NCI-H69 (cell line): ENCODE measurements around the gene ACTN1.

Experiments
- DNase-seq: peaks from one replicate; lab custom pipeline; 2025; lab: John Stamatoyannopoulos, UW

ACTN1 gene

DNA sequence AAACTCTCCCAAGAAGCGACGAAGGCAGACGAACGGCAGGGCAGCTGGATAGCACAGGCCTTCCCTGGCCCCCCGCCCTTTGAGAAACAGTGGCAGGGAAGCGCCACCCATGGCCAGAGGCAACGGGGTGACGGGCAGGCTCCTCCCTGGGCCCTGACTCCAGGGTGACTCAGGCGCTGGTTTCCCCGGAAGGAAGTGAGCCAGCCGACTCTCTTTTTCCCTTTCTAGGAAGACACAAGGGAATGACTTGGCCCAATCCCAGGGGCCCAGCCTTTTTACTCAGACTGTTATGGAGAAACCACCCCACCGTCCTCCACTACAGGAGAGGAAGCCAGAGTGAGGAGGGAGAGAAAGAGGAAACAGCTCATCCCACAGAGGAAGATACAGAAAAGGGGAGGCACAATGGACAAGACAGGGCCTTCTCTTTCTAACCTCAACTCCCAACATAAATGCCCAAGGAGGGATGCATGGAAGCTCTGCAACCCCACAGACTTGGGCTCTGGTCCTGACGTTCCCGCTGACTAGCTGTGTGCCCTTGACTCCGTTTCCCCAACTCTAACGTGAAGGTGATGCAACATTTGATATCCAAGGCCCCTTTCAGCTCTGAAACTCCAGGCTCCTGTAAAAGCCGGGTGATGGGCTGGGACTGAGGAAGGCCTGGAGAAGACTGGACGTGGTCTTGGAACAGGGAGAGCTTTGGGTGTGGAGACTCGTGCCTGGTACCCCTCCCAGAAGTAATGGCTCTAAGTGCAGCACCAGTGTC, 27.9 kb downstream of the ACTN1 start:
- DNase-seq: peak; percentile 81

DNA sequence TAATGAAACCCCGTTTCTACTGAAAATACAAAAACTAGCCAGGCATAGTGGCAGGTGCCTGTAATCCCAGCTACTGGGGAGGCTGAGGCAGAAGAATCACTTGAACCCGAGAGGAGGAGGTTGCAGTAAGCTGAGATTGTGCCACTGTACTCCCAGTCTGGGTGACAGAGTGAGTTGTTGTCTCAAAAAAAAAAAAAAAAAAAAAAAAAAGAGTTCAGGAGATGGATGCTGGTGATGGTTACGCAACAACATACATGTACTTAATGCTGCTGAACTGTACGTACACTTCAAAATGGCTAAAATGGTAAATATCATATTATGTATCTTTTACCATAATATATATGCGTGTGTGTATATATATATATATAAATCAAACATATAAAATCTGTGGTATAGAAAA, 29.0 kb downstream of the ACTN1 start:
- no peak for DNase-seq

DNA sequence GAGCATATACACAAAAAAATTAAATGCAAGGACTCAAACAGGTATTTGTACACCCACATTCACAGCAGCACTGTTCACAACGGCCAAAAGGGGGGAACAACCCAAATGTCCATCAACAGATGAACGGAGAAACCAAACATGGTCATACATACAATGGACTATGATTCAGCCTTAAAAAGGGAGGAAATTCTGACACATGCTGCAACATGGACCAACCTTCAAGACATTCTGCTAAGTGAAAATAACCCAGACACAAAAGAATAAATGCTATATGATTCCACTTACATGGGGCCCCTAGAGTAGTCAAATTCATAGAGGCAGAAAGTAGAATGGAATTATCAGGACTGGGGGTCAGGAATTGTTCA, 29.5 kb downstream of the ACTN1 start:
- DNase-seq: no peak

DNA sequence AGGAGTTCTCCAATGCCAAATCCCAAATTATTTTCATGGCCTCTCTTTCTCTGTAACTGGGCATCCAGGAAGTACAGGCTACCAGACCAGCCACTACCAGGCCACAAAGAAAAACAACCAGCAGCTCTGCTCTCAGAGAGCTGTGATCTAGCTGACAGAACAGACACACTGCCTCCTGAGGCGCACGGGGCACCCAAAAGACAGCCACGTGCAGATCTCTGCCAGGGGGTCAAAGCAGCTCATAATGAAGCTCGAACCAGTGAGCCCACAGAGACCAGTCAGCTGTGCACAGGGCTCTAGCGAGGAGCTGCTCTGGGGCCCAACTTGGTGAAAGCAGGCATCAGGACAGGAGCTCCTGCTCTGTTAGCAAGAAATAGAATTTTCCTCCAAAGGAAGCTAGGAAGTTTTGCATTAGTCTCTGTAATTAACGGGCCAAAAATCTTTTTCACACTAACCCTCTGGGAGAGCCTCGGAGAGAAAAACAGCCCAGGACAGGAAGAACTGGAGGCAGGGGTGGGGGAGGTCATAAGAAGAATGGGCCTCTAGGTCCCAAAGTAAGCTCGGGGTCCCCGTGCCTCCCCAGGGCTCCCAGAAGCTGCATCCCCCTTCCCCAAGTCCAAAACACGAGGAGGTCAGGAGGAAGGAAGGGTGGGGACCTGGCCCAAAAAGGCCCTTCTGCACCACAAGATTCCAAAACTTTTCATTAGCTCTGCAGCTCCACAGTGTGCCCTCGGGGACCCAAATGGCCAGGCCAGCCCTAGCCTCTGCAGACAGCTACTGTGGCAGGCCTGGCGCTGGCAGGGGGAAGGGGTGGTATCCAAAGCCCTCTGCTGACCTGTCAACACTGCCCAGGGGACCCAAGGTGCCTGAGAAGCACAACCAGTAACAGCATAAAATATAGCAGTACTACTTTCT, 30.2 kb downstream of the ACTN1 start:
- DNase-seq: no peak

DNA sequence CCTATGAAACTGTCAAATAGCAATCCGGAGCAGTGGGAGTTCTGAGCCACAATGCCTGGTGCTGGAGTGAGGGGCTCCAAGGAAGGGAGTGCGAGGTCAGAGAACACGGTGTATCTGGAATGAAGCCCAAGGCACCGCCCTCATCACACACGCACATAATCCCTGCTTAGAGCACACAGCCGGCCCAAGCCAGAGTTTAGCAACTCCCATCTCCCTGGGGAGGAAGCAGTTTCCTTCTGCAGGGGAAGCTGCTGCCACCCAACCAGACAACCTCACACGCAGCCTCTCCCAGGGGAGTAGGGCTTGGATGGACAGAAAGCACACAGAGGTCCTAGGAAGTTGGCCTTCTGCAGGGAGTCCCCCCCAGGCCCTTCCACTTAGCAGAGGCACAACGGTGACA, 31.3 kb downstream of the ACTN1 start:
- peak; percentile 95 for DNase-seq

DNA sequence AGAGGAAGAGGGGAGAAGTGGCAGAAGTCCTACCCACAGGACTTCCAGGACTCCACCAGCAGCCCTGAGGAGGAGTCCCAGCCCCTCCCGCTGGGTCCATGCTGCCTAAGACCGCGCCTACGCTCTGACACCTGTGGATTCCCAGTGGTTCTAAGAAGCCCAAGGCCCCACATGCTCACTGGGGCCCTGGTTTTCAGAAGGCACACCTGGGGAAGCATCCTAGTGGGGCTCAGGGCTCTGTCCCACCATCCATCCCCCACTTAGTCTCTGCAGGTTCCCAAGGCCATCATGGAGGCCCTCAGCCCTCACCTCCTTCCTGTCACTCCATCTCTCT, 32.6 kb downstream of the ACTN1 start:
- DNase-seq: no peak

DNA sequence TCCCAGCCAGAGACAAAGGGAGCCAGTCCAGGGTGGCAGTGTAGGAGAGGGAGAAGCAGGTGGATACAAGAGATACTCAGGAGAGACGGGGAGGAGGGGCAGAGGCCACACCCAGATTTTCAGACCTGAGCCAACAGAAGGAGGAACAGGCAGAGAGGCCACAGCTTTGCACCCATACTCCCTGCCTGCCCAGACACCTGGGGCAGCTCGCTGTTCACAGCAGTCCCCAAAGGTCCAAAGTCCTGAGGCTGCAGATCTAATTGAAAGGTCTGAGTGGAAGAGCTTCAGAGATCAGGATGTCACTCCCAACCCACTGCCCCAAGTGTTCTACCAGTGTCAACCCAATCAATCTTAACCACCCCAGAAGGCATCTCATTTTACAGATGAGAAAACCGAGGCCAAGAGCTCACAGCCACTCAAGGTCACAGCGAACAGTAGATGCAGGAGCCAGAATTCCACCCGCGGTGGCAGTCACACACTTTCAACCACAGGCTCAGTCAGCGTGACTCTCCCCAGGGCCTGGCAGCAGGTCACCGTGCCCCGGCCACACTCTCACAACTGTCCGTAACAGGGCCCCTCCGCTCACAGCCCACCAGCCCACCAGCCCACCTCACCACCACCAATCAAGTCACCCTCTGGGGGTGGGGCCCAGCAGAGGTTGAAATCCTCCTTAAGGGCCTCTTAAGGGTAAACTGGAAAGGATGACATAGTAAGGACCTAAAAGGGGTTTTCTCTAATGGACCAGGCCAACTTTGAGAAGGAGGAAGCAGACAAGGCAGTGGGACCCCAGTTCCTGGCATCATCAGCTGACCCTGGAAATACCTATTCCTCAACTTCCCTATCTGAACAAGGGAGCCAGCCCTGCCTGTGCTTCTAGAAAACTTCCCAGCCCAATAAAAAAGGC, 33.3 kb downstream of the ACTN1 start:
- DNase-seq: peak; percentile 60

DNA sequence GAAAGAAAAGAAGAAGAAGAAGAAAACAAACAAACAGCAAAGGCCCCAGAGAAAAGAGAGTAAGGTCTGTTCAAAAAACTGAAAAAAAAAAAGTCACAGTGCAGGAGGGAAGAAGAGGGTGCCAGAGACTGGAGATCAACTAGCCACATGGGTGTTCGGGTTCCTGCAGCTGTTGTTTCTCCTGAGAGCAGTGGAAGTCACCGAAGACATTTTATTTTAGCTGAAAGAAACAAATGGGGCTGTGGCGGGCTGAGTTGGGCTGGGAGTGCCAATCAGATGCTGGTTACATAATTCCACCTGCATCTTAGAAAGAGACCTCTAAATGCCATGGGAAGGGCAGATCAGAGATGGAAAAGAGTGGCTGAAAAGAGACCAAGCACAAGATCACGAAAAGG, 33.9 kb downstream of the ACTN1 start:
- DNase-seq: no peak

DNA sequence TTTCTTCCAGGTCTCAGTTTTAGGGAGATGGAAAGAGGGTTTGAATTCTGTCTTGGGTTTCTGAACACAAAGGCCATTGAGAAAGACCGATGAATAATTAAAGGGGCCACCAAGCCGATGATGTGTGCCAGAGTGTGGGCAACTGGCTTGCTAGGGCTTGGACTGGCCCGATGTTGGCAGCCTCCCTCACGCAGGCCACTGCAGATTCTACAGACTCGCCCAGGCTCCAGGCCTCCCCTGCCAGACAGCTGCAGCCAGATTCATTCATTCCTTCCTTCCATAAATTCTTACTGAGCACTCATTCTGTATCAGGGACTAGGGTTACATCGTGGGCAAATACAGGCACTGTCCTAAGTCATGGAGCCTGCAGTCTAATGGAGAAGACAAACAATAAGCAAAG, 34.9 kb downstream of the ACTN1 start:
- no peak for DNase-seq

DNA sequence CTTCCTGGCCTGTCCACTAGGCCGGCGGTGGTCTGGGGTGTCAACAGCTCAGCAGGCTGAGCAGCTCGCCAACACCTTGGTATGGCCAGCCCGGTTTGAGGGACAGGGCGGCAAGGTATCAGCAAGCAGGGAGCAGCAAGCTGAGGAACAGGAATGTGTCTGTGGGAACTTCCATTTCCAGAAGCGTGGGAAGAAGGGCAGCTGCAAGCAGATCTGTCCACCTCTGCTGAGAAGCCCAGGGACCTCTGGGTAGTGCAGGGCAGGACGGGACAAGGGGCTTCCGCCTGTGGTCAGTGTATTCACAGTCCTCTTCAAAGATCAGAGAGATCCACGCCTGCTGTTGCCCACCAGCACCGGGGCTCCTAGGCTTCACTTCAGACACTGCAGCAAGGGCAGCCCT, 36.0 kb downstream of the ACTN1 start:
- DNase-seq: no peak

DNA sequence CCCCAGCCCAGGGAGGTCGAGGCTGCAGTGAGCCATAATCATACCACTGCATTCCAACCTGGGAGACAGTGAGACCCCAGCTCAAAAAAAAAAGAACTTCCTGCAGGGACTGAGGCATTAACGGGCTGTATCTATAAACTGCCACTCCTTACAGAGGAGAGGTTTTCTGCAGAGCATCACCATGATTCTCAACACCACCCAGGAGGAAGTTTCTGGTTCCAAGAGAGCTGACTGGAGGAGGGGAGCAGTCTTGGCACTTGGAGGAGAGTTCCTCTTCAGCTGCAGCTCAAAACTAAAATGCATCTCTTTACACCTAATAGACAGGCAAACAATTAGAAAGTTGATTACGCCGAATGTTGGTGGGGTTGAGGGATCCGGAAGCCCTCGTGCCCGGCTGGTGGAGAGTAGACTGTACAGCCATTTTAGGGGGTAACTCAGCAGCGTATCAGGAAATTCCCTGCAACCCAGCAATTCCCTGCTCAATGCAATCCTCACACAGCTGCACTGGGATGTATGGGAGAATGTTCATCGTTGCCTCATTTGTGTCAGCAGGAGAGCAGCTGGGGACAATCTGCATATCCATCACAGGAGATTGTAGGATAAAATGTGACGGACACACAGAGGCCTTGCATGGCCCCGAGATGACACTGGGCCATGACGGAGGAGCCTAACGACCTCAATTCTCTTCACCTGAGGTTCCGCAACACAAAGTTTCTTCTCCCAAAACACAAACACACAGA, 36.6 kb downstream of the ACTN1 start:
- DNase-seq: no peak

DNA sequence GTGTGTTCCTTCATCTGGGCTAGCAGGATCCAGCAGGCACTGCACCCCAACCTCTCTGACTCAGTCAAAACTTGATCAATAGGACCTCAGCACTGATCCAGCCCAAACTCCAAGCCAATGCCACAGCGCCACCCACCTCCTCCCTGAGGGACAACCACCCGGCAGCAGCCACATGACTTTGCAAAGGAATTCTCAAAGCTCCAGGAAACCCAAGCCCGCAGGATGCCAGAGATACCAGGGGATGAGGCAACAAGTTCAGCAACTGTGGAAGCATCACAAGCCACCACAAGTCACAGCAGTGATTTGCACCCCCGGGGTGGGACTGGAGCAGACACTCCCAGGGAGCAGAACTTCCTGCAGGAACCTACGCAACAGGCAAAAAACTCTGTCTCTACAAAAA, 37.3 kb downstream of the ACTN1 start:
- DNase-seq: peak; percentile 16

DNA sequence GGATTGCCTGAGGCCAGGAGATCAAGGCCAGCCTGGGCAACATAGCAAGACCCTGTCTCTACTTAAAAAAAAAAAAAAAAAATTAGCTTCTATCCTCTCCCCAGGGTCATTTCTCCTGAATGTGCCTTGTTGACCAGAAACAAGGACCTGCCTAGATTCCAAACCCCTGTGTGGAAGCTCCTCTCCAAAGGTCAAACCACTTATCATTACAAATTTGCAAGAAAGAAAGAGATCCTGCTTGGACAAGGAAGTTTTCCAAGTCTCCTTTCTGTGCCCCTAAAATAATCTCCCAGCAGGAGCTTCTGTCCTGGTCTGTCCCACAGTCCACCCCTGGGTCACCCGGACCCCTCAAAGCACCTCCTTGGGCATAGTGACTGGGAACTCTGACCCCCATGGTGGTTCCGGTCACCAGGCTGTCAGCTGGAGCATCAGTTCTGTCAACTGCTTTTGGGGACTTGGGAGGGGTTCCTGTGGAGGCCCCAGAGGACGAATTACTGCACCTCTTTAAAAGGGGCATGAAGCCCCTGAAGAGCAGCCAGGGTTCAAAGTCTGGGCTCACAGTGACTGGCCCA, 38.4 kb downstream of the ACTN1 start:
- no peak for DNase-seq

DNA sequence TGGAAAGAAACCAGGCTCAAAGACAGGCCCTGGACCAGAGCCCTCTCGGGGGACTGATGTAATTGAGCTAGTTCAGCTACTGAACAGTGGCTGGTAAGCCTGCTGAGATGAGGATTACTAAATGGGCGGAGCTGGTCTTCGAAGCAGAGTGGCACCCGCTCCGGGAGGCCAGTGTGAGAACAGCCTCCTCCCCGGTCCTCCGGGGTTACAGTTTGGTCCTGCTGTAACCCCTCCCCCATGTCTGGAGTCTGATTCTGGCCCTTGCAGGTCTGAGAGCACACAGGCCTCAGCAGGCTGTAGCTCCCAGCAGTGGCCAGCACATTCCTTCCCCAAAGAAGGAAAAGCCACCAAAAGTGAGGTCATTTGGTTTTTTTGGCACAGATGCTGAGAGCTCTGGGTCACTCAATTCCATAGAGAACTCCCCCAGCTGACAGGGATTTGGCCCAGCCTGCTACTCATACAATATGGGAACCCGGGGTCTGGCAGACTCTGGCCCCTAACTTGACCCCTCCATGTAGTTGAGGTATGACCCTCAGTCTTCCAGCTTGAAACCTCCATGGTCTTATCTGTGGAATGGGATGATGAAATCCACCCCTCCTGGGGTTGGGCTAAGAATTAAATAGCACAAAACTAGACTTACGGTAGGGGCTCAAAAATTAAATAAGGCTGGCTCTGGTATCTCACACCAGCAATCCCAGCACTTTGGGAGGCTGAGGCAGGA, 39.0 kb downstream of the ACTN1 start:
- DNase-seq: peak; percentile 63

DNA sequence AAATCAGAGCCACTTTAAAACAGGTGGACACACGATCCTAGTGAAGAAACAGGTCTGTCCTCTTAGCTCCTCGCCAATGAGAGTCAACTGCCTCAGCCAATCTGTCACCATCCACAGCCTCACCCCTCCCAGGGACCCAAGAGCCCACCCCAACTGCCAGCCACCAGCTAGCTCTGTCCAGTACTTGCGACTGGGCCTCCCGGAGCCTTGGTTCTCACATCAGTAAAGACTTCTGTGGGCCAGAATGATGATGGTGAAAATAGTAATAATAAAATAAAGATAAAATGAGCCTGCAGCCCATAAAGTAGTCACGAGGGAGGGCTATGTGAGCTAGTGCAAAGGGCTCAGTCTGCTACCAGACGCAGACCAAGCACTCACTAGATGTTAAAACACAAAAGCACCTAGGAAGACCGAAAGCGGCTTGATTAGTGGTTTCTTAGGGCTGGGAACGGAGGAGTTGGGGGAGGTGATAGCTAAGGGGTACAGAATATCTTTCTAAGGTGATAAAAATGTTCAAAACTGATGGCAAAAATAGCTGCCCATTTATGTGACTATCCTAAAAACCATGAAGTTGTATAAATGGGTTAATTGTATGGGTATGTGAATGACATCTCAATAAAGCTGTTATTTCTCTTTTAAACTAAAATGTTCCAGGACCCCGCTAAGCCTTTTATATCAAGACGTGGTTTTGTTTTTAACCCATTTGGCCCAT, 39.8 kb downstream of the ACTN1 start:
- DNase-seq: no peak

DNA sequence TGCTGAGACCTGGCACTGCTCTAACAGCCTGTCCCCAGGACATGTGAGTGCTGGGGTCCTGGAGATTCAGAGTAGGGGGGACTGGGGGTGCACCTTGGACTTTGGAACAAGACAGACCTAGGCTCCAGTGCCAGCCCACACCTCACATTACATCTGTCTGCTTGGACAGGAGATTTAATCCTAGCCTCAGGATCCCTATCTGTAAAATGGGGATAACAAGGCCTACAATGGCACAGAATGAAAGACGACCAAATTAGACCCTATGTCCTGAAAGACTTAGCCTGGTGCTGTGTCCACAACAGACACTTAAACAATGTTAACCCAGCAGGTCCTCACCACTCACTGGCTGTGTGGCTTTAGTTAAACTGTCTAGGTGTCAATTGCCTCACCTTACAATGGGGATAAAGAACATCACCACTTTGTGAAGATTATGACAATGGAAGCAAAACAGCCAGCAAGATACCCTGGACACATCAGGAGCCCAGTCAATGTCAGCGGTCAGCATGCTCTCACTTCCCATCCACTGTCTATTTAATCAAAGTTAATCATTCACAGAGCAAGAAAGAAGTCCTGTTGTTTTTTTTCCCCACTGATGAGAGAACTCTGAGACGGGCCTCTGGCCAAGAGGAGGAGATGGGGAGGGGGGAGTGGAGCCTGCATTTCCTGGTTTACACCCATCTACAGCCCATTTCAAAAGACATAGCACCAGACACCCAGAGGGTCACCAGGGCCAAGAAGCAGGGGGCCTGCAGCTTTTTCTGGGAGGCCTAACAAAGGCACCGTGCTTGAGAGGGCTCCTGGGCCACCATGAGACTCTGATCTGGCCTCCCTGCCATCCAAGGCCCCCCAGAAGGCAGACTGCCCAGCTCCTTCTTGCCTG, 40.6 kb downstream of the ACTN1 start:
- DNase-seq: peak; percentile 30

DNA sequence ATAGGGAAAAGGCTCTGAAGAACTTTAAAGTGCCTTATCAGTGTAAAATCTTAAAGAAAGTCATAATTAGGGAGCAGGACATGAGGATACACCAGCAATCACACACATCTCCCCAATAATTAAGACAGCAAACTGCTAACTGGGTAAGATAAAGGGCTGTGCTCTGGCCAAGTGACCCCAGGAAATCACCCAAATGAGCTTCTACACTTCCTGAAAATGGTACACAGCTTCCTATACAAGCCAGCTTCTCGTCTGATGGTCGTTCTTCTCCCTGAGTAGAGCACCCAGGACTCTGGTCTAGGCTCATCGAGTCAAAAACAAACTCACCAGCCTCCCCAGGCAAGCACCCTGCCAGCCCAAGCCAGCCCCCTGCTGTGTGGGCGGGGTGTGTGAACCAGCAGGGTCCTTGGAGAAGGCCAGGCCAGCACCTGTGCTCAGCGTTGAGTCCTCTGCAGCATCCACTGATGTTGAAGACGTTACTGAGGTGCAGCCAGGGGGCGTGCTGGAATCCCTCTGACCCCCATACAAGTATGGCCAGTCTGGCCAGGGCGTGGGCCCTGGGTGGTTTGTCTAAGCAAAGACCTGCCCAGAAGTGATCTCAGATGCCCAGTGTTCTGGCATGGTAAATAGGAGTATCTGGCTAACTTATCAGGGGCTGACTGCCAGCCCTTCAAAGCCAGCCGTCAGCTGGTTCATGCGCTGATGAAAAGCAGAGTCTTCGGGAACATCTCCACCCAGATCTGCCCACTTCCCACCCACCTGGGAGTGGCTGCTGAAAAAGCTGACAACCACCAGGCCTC, 41.4 kb downstream of the ACTN1 start:
- DNase-seq: peak; percentile 48

DNA sequence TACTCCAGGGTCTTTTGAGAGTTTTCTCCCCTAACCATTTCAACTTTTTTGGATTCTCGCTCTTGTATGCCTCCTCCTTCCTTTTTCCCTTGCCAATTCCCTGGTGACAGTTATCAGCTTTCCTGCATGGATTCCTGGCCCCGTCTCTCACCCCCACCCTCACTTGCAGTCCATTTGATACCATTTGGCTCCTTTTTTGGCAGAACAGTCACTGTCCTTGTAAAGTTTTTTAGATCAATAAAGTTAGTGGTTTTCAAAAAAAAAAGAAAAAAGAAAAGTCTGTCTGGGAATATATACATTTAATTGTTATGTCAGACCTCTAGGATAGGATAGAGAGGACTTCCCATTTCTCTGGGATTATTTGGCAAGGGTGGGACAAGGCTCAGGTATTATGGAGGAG, 42.1 kb downstream of the ACTN1 start:
- no peak for DNase-seq
